OCI-M1 (cell line): ENCODE results near the gene PRKACA.

ENCODE experiments used
- DNase-seq: peaks from one replicate; lab custom pipeline; 2025; lab: John Stamatoyannopoulos, UW

The PRKACA gene

DNA sequence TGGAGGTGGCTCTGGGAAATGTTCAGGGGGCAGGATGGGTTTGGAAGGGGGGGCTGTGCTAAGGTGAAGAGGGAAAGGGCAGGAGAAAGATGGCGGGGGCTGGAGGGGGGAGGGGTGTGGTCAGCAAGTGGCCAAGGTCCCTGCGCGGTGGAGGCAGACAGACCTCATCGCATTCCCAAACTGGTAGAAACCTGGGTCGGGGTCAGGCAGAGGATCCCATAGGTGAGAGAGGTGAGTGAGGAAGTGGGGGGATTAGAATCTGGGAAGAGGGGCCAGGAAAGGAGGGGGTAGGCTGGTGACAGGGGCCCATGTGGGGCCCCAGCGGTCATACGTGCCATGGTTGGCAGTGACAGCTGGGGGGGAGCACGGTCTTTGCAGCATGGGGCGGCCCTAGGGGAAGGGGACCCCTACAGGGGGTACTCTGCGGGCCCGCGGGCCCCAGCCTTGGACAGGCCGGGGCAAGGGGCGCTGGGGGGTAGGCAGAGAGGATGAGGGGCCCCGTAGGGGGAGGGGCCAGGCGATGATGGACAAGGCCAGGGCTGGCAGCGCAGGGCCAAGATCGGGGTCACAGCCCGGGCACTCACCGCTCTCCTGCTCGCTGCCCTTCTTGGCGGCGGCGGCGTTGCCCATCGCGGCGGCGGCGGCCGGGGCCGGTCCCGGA is 514 bp downstream of the PRKACA start:
- no peak for DNase-seq

DNA sequence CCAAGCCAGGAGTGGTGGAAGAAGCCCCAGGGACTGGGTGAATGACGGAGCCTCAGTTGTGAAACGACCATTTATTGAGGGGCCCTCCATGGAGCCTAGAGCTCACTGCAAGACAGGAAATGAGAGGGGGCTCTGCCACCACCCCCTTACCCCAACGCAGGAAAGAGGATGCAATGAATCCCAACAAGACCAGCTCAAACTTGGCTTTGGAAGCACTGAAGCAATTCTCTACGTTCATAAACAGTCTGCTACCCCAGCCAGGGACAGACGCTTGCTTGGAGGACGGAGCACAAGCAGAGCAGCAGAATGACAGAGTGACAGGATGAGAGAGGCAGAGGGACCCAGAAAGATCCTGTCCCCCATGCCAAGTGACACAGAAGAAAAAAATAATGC is 1.0 kb downstream of the PRKACA start:
- no peak for DNase-seq

DNA sequence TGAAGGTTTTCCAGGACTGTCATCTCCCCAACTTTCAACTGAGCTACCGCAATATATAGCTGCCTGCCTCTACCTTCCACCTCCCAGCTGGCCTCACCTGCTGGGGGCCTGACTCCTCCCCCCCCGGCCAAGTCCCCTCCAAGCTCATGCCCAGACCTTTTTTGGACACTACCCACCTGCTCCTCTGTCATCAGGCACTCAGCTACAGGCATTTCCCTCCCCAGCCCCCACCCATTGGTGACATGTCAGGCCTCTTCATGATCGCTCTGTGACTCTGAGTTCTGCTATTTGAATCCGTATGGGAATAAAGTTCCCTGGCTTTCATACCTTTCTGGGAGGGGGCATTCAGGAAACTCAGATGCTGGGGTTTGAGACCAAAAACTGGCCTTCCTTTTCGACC is 1.8 kb downstream of the PRKACA start:
- no peak for DNase-seq

DNA sequence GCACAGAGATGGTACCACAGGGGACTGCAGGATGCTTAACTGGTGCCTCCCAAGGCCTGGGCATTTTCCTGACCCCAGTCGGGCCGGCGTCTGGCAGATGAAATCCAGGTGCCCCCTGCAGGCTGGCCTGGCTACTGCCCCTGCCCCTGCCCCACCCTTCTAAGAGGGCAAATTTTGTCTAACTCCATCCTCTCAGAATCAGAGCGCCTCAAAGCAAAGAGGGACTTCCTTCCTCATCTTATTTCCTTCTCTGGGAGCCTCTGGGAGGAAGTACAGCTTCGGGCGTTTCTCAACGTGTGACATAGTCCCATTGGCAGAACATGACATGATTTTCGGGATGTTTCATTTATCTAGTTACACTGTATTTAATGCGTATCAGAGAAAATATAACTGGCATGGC is 2.7 kb downstream of the PRKACA start:
- peak; percentile 93 for DNase-seq

DNA sequence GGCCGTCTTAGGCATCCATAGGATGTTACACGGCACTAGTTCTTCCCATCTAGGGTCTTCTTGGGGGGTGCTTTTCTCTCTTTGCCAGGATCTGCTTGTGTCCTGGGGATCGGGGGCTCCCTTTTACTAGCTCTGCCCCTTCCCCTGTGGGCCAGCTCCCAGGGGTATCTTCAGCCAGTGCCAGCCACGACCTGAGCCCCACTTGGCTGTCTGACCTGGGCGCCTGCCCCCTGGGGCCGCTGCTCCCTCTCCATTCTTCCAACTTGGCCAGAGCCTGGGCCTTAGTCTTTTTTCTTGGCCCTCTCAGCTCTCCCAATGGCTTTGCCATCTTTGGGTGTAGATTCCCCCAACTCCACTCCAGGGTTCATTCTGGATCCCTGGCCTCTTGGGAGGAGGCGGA is 3.1 kb downstream of the PRKACA start:
- DNase-seq = no peak

DNA sequence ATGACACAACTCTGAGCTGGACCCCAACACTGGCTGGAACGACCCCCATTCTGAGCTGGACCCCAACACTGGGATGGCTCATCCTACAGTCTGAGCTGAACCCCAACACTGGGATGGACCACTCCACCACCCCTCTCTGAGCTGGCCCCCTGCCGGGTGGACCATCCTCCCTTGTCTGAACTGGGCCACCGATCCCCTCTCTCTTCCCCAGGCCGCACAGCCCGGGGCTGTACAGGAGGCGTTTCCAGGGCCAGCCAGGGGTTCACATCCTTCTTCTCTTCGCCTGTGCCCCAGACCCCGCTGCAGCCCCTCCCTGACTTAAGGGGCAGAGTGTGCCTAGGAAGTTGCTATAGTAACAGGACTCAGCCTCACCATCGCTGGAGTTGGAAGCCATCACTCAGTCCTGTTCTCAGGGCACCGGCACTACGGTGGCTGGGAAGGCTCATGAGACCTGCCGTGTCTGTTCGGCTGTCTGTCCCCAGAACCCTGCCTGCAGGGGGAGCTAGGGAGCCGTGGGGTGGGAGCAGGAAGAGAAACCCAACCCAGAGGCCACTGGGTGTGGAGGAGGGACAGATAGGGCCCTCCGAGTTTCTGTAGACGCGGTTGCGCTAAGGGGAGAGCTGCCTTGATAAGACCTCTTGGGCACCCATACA is 3.7 kb downstream of the PRKACA start:
- peak; percentile 97 for DNase-seq

DNA sequence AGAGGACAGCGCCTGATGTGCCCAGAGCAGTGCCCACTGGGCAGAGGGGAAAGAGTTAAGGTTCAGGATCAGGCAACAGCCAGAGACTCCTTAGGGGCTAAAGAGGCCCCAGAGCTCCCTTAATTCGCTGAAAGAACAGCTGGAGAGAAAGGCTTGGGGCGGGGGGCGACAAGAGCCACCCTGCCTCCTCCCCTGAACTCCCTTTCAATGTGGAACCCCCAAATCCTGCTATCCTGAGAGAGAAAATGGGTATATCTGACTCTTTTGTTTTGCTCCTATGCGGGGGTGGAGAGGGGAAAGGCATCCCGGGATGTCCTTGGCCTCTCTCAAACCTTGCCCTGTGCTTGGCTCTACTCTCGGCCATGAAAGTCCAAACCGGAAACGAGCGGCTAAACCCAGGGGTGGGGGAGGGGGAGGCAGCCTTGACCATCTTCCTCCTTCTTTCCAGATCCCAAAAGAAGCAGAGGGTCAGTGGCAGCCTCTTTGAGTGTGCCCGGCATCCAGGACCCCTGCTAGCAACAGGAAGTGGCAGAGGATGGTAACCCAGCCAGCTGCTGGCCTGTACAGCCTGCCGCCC is 4.7 kb downstream of the PRKACA start:
- DNase-seq = no peak

DNA sequence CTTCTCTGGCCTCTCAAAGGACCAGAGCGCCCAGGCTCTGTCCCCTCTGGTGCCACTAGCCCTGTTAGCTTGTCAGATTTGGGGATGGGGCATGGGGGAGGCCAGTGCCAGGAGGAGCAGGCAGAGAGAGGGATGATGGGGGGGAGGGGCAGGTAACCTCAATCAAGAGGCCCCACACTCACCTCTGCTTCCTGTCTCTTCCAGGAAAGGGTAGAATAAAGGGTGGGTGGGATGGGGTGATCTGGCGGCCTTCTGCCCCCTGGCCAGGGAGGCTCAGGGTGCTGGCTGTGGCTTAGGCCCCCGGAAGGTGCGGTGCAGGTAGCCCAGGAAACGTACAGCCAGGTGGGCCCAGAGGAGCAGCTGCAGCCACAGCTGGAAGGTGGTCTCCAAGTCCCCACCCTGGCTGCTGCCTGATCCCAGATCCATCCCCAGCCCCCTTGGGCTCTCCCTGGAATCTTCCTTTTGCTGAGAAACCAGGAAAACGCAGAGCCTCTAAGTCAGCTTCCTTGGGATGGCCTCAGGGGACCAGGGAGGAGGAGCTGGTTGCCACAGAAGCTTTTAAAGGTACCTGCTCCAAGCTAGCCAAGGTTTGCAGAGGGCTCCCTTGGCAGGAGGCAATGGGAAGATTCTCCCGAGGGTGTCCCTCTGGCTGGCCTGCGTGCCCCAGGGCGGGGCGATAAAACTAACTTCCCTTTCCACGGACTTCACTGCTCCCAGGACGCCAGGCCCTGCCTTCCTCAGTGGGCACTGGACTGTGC is 5.3 kb downstream of the PRKACA start:
- no peak for DNase-seq

DNA sequence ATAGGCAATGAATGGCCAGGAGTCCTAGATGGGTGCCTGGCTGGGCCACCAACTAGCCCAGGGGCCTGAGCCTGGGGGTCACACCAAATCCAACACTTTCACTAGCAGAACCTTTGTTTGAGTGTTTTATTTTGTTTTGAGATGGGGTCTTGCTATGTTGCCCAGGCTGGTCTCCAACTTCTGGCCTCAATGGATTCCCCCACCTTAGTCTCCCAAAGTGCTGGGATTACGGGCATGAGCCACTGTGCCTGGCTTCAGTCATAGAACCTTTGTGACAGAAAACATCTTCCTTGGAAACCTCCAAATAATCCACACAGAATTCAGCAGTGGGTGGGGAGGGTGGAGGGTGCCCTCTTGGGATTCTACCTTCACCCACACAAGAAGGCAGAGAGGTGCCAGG is 6.1 kb downstream of the PRKACA start:
- no peak for DNase-seq

DNA sequence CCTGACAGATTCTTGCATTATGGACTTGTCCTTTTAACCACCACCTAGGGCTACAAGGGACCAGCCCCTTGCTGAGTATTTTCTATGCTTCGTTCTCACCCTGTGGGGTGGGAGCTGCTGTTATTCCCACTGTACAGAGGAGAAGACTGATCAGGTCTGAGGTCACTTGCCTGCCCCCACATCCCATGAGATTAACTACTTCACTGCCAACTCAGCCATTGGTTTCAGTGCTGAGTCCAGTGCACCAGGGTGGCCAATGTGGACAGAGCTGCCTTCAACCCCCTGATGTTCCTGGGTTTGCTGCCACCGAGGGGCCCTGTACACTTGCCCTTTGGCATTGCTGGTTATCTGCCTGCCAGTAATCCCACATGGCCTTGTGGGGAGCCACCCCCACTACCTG is 6.9 kb downstream of the PRKACA start:
- no peak for DNase-seq

DNA sequence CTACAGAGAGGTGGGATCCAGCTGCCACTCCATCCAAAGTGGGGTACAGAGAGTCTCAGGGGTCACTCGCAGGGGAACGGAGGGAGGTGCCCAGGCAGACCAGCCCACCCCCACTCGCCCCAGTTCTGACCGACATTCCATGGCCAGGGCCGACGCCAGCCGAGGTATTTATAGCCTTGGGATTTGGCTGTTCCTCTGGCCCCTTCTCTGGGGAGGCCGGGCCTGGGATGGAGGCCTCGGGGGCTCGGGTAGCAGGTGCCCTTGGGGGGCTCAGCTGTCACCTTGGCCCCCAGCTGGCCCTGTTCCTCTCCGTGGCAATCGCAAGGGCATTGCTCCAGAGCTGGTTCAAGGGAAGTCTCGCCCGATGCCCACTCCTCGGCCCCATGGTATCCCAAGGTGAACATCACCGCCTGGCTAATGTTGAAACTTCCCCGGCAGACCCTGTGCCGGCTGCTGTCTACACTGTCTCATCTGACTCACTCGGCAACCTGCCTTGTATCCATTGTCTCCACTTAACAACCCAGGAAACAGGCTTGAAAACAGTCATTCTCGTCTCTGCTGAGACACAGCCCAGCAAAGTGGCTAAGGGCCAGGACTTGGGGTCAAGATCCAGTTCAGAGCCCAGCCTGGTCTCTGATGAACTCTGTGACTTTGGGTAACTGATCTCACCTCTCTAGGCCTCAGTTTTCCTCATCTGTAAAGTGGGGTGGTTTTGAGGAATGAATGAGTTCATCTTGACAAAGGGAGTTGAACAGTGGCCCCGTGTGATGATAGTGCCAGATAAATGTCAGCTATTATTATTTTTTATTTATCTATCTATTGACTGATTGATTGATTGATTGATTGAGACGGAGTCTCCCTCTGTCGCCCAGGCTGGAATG is 9.7 kb downstream of the PRKACA start:
- no peak for DNase-seq

DNA sequence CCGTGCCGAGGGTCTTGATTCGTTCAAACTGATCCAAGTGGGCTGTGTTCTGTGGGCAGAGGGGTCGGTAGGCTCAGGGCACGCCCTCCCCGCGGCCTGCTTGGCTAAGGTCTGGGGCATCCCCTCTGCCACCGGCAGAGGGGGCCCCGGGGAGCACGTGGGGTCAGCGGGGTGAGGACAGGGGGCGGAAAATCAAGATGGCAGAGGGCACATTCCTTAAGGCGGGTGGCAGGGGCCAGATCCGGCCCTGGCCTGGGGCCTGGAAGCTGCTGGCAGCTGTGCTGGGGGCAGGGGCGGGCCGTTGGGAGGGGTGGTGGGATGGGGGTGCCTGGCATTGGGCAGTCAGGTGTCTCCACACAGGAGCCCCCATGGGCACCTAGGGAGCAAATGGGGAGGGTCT is 10.7 kb downstream of the PRKACA start:
- no peak for DNase-seq

DNA sequence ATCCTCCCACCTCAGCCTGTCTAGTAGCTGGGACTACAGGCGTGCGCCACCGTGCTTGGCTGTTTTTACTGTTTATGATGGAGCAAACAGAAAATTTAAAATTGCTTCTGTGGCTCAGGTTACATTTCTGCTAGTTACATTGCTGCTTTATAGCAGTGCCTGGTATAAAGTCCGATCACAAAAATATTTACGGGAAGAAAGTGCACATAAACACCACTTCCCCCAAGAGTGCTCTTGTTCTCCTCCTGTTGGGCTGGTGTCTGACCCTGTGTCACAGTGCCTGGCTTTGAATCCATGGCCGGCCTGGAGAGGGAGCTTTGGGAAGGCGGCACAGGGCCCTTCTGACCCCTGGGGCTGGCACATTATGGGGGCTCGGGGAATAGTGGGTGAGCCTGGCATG is 11.9 kb downstream of the PRKACA start:
- DNase-seq = no peak

DNA sequence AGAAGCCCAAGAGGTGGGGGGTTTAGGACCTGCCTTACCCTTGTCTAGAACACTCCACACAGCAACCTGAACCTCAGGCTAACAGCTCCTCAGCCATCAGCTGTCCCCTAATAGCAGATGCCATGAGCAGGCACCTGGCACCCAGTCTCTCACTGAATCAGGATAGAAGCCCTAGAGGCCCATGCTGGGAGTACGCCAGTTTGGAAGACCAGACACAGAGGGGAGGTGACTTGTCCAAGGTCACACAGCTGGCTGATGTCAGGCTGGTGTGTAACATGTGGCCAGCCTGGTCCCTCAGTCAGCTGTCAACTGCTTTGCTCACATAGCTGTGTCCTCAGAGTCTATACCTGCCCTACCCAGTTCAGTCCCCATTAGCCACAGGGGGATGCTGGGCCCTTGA is 14.3 kb downstream of the PRKACA start:
- no peak for DNase-seq

DNA sequence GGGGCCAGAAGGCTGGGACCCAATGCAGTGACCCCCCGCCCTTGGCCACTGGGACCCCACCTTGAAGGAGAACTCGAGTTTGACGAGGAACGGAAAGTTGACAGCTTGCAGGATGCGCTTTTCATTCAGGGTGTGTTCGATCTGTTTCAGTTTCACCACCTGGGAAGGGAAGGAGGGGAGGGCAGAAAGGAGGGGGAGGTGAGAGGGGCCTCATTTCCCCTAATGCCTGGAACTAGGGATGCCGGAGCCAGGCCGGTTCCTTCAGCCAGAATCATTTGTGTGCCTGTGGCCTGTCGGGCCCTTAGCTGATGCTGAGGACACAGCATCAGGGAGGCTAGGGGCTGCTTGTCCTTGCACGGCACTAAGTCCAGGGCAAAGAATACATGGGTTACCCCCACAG is 14.8 kb downstream of the PRKACA start:
- no peak for DNase-seq

DNA sequence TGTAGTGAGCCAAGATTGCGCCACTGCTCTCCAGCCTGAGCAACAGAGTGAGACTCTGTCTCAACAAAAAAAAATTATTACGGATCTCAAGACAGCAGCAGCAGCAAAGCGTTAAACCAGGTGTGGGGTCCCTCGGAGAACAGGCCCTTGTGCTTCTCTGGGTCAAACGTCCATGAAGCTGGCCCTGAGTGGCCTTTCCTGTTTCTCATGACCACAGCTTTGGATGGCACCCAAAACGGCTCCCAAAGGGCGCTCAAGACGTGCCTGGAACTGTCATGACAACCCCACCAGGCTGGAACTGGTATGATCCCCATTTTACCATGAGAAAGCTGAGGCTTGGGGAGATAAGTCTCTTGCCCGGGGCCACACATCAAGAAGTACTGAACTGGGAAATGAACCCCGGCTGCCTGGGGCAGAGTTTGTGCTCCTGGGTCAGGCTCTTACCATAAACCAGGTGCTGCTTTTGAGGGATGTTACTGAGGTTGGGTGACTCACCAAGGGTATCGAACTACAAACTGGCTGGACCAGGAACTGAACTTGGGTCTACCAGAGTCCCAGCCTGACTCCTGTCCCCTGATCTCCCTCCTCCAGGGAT is 15.4 kb downstream of the PRKACA start:
- DNase-seq = no peak

DNA sequence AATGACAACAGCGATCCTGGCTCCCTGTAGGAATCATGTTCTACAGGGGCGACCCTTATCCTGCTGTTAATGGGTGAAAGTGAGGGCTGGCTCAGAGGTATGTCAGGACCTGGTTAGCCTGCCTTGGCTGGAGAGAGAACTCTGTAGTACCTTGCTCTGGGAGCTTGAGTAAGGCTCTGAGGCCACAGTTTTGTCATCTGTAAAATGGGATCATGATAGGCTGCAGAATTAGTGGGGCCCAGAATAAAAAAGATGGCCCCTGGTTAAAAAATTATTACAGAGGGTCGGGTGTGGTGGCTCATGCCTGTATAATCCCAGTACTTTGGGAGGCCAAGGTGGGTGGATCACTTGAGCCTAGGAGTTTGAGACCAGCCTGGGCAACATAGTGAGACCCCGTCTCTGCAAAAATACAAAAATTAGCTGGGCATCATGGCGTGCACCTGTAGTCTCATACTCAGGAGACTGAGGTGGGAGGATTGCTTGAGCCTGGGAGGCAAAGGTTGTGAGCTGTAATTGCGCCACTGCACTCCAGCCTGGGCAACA is 16.5 kb downstream of the PRKACA start:
- no peak for DNase-seq

DNA sequence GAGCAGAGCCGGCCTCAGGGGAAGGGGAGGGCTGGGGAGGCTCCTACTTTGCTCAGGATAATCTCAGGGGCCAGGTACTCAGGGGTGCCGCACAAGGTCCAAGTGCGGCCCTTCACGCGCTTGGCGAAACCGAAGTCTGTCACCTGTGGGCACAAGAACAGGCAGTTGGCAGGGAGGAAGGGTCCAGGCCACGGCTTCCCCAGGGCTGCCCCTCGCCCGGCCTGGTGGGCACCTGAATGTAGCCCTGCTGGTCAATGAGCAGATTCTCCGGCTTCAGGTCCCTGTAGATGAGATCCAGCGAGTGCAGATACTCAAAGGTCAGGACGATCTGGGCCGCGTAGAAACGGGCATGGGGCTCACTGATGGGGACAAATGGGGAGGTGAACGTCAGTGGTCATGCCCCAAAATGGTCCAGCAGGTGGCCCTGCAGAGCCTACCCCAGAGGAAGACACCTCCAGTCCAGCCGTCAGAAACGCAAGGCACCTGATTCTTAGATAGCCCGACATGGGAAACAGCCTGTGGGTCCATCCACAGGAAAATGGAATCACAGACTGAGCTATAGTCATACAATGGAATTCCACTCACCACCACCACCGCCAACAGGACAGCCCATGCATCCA is 19.9 kb downstream of the PRKACA start:
- peak; percentile 65 for DNase-seq

DNA sequence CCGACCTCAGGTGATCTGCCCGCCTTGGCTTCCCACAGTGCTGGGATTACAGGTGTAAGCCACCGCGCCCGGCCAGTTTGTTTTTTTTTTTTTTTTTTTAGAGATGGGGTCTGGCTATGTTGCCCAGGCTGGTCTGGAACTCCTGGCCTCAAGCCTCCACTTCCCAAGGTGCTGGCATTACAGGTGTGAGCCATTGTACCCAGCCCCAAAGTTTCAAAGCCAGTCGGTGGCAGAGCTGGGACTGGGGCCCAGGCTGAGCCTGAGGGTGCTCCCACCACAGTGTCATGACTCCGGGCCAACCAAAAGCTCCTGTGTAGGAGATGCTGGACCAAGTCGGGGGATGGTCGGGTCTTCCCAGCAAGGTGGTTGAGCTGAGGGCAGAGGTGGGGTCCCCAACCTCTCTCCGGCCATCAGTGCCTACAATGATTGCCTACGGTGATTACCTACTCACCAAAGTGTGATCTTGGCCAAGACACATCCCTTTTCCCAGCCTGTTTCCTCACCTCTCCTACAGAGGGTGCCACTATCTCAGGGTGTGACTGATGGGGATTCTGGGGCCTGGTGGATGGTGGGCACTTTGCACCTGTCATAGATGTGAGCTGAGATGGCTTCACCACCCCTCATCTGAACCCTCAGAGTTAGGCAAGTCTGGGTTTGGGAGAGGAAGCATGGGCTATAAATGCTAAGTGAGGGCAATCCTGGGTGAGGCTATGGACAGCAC is 21.1 kb downstream of the PRKACA start:
- DNase-seq = no peak

DNA sequence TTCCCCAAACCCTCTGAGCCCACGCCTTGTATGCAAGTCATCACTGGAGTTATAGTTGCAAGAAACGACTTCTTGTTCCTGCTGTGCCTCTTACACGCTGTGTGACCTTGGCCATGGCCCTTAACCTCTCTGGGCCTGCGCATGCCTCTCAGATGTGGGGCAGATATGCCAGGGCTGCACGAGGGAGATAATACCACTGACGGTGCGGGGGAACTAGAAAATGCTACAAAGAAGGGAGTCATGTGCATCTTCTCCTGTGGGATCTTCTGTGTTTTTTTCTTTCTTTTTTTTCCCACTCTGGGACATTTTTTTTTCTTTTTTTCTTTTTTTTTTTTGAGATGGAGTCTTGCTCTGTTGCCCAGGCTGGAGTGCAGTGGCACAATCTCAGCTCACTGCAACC is 22.7 kb downstream of the PRKACA start:
- peak; percentile 75 for DNase-seq
